K562 (cell line): Measurements from ENCODE around the gene CIAO3. TPM values are rescaled to one million over a fixed set of nuclear protein-coding genes. Genes with fewer than 3 reads are reported as not detected.

Source experiments
- ARID3B ChIP-seq: fragments of 250-450 bp; sonication (Bioruptor Pico); IDR thresholded peaks from 2 replicates; pipeline ENCODE4 v1.4.0; 2020; ENCODE audit warnings: borderline replicate concordance
- BCL6 ChIP-seq: fragments of 250-450 bp; sonication (Bioruptor Pico); IDR thresholded peaks from 2 replicates; pipeline ENCODE4 v1.4.0; 2020
- BRF2 ChIP-seq: IDR thresholded peaks from 3 replicates; pipeline ENCODE4 v1.6.1; 2011; ENCODE audit warnings: borderline replicate concordance, mild to moderate bottlenecking; ENCODE audit not compliant: insufficient read length, insufficient read depth
- CBFA2T3 ChIP-seq: fragments of 450-650 bp; IDR thresholded peaks from 2 replicates; pipeline ENCODE4 v1.6.1; 2017
- CBX1 ChIP-seq: sonication (generic); IDR thresholded peaks from 2 replicates; pipeline ENCODE4 v1.6.1; 2016; ENCODE audit warnings: antibody characterized with exemption, low read depth, mild to moderate bottlenecking
- CEBPZ ChIP-seq: fragments of 150-350 bp; IDR thresholded peaks from 2 replicates; pipeline ENCODE4 v1.6.1; 2014; ENCODE audit warnings: low read depth, mild to moderate bottlenecking, low read length, borderline replicate concordance
- CREB3 ChIP-seq: fragments of 450-650 bp; conservative IDR thresholded peaks from 2 replicates; pipeline ENCODE4 v1.6.1; 2016; ENCODE audit warnings: missing genetic modification characterization, low read depth, mild to moderate bottlenecking, missing compliant biosample characterization, moderate library complexity
- EP400 ChIP-seq: fragments of 450-650 bp; IDR thresholded peaks from 2 replicates; pipeline ENCODE4 v1.6.1; 2017; ENCODE audit warnings: antibody characterized with exemption, mild to moderate bottlenecking, moderate library complexity
- GTF2B ChIP-seq: IDR thresholded peaks from 2 replicates; pipeline ENCODE4 v1.6.1; 2011; ENCODE audit not compliant: insufficient read length; ENCODE audit errors: extremely low read depth
- GTF2F1 ChIP-seq: IDR thresholded peaks from 2 replicates; pipeline ENCODE4 v1.6.1; 2011; ENCODE audit warnings: low read depth, low read length, improper control_type of control experiment
- ZNF316 ChIP-seq: fragments of 450-650 bp; IDR thresholded peaks from 2 replicates; pipeline ENCODE4 v1.6.1; 2016
- ZNF408 ChIP-seq: fragments of 250-450 bp; sonication (Bioruptor Pico); IDR thresholded peaks from 2 replicates; pipeline ENCODE4 v1.4.0; 2020; ENCODE audit warnings: low read depth, mild to moderate bottlenecking, moderate library complexity
- polyA plus RNA-seq, 8 experiments: library from polyadenylated mRNA; depleted of rRNA in 4 of 8; stranded (reverse) in 5 of 8; unstranded in 3 of 8; fragments of >200 nt; fragmentation: Nextera tagmentation in 2 of 8; fragmentation: Illumina TruSeq in 1 of 8; extraction: Ambion mirVana in 2 of 8; extraction: Trizol in 1 of 8; gene quantifications; 2 replicates each; pipeline versions ENCODE4 v1.2.1 to v1.2.3, GENCODE V29; 2011 to 2014; ENCODE audit warnings: inconsistent platforms in 1 of 8, missing spikeins in 1 of 8
- total RNA-seq, 7 experiments: library from RNA; depleted of rRNA in 6 of 7; stranded (reverse); fragments of >200 nt in 6 of 7; fragmentation: Illumina TruSeq in 2 of 7; extraction: Trizol in 2 of 7; gene quantifications; 2 replicates each; pipeline versions ENCODE4 v1.2.1 to v1.2.3, GENCODE V29; 2011 to 2021; ENCODE audit warnings: low replicate concordance in 1 of 7

Gene CIAO3
- total and polyA plus RNA-seq, 9 of the 15 experiments (the other 6 are each of a cell fraction or from before 2014, with no cell fraction given), result 2.2 to 35.6 (median 18.7) TPM

GRCh38 chr16:722835-723633 is 17.8 kb downstream of the CIAO3 start (continued):
- TF ChIP-seq BRF2 (no peak), CBX1 (peak; percentile 39; the same call in 1 of the 2 replicates), CREB3 (tag) (no peak), ARID3B (CRISPR knock-in tag) (no peak), CBFA2T3 (no peak), GTF2B (no peak), CEBPZ (no peak), EP400 (no peak), BCL6 (CRISPR knock-in tag) (no peak), GTF2F1 (no peak), ZNF316 (peak; percentile 78), ZNF408 (CRISPR knock-in tag) (no peak)
